GM18498 (cell line): ENCODE results near the gene DPY19L1.
"Not testable (repeated sequence)": the region's sequence is repeated elsewhere in the genome, so short reads cannot be mapped to it uniquely, and the experiment has no call there.

Source experiments
- ATAC-seq: cut with Tn5 transposase; IDR thresholded peaks from one replicate; pipeline ENCODE4 v1.9.1; 2021; ENCODE audit warnings: mild to moderate bottlenecking, moderate library complexity; ENCODE audit not compliant: unreplicated experiment

Gene DPY19L1

GRCh38 chr7:35037211-35037525 lies at the start of gene DPY19L1:
Gene DPY19L1, minus strand, starts transcription at chr7:35037485. Its CDS starts 91 bp downstream, at chr7:35037394.
- peak; percentile 31 for ATAC-seq

- not testable (repeated sequence) for ATAC-seq
Observed at GRCh38 chr7:35079517-35079916, 42.2 kb upstream of the DPY19L1 start.

DNA sequence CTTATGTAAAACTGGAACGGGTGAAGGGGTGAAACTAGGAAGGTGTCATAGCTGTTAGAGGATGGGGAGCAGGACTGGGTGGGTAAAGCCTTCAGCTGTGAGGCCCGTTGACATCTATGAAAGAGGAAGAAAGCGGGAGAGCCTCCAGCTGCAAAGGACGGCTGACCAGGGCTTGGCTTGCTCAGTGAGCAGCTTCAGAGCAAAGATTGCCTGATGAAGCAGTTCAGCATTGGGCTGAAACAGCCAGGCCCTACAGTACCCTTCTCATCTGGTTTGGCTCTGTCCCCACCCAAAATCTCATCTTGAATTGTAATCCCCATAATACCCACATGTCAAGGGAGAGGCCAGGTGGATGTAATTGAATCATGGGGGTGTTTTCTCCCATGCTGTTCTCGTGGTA lies 36.7 kb upstream of the DPY19L1 start:
- ATAC-seq, result not testable (repeated sequence)

DNA sequence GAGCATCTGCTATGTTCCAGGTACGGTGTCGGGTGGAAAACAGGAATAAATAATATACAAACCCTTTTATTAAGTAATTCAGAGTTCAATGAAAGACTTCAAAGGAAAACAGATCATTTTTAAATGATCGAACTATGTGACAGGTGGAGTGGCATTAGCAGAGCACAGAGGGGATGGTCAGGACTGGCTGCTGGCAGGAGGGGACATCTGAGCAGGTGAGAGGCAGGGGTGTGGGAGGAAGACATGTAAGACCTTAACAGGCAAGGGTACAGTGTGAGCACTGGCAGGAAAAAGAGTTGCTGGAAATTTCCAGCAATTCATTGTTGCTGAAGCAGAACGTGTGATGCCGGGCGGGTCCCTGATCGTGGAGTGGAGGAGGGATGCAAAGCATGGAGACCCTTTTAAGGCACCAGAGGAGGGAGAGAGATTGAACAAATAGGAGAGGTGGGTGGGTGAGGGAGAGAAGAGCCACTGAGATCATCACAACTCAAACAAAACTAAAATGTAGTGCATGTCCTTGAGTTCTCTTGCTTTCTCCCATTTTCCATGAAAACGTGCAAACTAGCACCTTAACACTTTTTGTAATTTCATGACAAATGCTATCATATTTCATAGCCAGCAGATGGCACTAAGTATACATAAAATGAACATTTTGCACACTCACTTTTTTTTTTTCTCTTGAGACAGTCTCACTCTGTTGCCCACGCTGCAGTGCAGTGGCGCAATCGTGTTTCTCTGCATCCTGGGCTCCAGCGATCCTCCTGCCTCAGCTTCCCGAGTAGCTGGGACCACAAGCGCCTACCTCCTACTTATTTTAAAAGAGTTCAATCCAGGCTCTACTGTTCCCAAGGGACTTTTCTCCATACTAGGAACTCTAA lies 35.9 kb upstream of the DPY19L1 start:
- ATAC-seq, result peak; percentile 57

- ATAC-seq, result not testable (repeated sequence)
Observed at GRCh38 chr7:35069084-35069483, 31.8 kb upstream of the DPY19L1 start.

- ATAC-seq, result not testable (repeated sequence)
Observed at GRCh38 chr7:35065382-35065781, 28.1 kb upstream of the DPY19L1 start.

- ATAC-seq, result not testable (repeated sequence)
Observed at GRCh38 chr7:35058571-35058970, 21.3 kb upstream of the DPY19L1 start.

- ATAC-seq, result not testable (repeated sequence)
Observed at GRCh38 chr7:35057505-35058451, 20.5 kb upstream of the DPY19L1 start.

GRCh38 chr7:35055733-35056132 lies 18.4 kb upstream of the DPY19L1 start:
- not testable (repeated sequence) for ATAC-seq

GRCh38 chr7:35053488-35054175 lies 16.3 kb upstream of the DPY19L1 start:
- not testable (repeated sequence) for ATAC-seq

DNA sequence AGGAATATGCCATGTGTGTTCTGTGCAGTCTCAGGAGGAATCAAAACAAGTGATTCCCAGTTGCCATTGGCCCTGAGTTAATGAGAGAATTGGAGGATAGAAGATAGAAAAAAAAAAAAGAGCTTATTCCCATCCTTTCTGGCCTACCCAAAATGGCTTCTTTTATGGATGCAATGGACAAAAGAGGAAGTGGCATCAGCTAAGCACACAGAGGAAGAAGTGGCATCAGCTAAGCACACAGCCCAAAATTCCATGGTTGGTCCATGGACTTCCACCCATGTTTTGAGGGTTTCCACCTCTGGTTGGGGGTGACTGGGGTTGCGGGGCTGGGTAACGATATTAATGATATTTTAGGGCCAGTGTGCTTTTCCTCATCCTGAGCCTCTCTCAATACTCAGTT lies 11.1 kb upstream of the DPY19L1 start:
- ATAC-seq, result not testable (repeated sequence)

DNA sequence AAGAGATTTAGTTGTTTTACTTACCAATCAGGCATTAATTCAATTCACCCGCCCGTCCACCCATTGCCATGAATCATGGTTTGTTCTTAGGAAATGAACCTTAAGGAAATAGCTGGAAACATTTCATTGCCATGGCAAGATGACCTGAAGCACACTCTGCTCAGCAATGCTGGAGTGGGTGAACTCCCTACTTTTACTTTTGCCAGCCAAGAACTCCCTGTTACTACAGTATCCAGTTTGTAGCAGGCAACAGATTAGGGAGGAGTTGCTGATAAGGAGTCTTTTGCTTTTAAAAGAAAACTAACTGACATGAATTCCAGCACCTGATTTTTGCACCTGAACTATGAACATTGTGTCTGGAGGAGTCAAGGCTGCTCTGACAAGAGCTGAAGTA lies 10.6 kb upstream of the DPY19L1 start:
- not testable (repeated sequence) for ATAC-seq

DNA sequence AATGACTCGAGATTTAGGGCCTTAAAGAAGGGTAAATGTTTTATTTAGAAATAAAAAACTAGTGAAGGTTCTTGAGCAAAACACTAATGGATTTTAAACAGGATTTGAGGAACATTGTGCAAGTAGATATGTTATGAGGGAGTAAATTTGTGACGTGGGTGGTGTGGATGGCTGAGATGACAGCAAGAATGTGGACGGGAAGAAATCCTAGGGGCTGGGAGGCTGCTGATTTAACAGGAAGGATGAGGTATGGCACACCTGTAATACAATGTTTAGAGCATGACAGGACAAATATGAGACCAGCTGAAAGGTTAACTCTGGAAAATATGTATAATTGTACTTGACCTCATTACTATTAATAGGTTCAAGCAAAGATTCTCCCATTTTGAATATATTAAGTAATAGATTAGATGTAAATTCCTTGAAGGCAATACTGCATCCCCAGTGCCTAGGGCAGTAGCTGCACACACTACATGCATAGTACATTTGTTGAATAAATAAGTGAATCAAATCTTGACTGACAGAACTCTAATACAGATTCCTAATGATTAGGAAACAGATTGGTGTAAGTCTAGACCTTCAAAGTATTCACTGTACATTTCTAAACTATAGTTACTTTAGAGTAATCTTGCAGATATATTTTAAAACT lies 10.1 kb upstream of the DPY19L1 start:
- not testable (repeated sequence) for ATAC-seq

DNA sequence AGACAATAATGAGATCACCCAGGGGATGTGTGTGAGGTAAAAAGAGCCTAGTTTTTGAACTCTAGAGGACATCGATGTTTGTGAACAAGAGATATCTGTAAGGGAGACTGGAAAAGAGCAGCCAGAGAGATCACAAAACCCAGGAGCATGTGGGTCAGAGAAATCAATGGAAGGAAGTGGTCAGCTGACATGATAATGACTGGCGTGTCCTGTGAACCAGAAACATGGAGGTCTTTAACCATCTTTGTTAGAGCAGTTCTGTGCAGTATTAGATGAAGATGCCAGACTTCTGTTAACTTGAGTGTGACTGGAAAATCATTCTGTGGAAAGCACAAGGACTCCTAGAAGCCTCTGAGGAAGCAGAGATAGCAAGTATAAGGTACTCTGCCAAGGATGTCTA lies 6.0 kb upstream of the DPY19L1 start:
- ATAC-seq, result not testable (repeated sequence)

DNA sequence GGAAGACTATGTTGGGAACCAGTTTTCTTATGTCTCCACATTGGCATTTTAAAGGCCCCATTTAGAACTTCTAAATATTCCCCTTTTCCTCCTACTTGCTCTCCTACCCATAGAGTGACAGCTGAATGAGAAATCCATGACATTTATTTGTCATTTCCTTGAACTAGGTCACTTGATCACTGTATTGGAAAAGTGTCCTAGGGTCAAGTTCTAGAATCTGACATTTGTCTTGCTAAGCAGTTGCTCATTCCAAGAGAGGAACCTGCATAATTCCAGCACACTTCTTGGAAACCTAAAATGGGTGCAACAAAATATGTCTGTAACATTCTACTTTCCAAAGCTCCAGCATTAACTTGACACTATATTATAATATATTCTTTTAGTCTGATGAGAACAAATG lies 3.6 kb upstream of the DPY19L1 start:
- no peak for ATAC-seq

GRCh38 chr7:35039343-35039742 lies 2.1 kb upstream of the DPY19L1 start:
- ATAC-seq, result no peak

DNA sequence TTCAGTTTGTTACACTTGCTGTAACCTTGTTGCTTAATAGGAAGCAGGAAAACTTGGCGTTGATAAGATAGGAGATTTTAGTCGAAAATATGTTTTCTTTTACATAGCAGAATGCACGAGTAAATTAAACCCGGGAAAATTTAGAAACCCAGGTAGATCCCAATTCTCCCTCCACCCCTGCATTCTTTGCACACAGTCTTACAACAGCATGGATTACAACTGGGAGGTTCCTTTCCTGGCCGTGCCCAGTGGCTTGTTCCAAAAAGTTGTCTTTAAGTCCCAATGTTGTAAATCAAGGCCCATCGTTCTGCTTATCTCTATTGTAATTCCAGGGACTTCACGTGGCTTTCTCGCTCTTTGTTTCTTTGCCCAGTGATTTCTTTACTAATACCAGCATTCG lies 1.1 kb upstream of the DPY19L1 start:
- no peak for ATAC-seq

- peak; percentile 88 for ATAC-seq
Observed at GRCh38 chr7:35037526-35038341, 449 bp upstream of the DPY19L1 start.

DNA sequence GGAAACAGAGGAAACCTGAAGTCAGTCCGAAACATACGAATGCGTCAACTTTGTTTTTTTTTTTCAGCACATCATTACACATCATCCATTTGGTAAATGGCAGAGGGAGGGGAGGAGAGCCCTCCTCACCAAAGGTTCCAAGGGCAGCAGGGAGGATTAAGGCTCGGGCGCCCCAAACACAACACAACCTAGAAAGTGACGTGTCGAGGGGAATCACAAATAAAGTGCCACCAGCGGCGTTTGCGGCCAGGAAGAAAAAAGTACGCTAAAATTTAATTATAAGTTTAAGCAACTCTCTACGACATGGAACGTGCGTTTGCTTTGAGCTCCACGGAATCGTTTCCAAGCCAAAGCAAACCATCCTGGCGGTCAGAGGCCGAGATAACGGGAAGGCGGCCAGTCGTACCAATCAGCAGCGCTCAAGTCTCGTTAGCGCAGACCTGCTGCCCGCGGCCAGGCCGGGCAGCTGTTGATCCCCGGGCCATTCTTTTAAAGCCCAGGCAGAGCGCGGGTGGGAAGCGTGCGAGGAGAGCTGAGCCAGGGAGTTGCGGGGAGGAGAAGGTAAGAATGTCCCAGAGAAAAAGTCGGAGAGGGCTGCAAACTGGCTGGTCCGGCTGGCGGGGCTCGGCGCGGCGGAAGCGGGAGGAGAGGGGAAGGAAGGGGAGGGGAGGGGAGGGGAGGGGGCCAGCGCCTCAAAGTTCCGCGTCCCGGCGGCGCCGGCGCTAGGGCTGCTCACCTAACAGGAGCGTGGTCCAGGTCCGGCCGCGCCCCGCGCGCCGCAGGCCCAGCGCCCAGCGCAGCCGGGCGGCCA lies 719 bp downstream of the DPY19L1 start:
- peak; percentile 29 for ATAC-seq
